GM19452 (cell line): ENCODE results near the gene TRIM37.
A peak's percentile ranks its signal among the peaks of the same experiment; 100 is the strongest.
"Not testable (repeated sequence)": the region's sequence is repeated elsewhere in the genome, so short reads cannot be mapped to it uniquely, and the experiment has no call there.

ENCODE experiments used
- ATAC-seq: cut with Tn5 transposase; IDR thresholded peaks from one replicate; pipeline ENCODE4 v1.9.1; 2021; ENCODE audit not compliant: unreplicated experiment

The TRIM37 gene

GRCh38 chr17:59106463-59107305 is at the start of gene TRIM37:
Gene TRIM37, minus strand, starts transcription at chr17:59106880. Its CDS starts 419 bp downstream, at chr17:59106461.
- peak; percentile 95 for ATAC-seq

DNA sequence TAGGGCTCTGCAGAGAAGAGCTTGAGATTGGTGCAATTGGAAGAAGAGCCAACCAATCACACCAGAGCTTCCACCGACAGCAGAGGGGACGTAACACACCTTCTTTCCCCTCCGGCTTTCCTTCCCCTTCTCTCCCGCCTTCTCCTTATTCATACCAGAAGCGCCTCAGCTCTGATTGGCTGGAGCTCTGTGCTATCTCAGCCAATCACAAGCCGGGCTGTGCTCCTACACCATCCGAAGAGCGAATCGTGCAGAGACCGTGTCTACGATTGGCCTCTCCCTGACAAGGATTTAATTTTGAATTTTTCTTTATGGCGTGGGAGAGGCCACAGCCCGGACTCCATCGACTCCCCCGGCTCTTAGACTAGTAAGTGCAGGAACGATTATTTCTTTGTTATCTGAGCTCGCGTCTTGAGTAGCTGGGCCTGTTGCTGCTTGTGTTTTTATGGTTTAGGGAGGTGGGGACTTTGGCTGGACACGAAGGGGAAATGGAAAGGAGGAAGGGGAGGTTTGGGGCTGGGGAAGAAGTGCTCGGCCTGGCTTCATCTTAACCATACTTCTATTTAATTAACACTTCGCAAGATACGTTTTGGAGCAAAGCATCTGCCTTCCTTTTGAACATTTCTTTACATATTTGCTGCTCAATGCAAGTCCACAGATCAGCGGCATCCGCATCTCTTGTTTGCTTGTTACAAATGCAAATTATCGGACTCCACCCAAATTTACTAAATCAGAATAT is 48.9 kb upstream of the TRIM37 start, which contains the start of gene PRR11:
Gene PRR11, plus strand, starts transcription at position 308 of the 739 bp plus-strand sequence. CDS start 14,007 bp downstream, outside the sequence.
- ATAC-seq, result peak; percentile 90

- ATAC-seq, result peak; percentile 84
Observed at GRCh38 chr17:59154721-59155438, 48.2 kb upstream of the TRIM37 start, which contains the start of gene SKA2. Gene SKA2, minus strand, starts transcription at chr17:59155186. Its CDS starts 23 bp downstream, at chr17:59155163.

DNA sequence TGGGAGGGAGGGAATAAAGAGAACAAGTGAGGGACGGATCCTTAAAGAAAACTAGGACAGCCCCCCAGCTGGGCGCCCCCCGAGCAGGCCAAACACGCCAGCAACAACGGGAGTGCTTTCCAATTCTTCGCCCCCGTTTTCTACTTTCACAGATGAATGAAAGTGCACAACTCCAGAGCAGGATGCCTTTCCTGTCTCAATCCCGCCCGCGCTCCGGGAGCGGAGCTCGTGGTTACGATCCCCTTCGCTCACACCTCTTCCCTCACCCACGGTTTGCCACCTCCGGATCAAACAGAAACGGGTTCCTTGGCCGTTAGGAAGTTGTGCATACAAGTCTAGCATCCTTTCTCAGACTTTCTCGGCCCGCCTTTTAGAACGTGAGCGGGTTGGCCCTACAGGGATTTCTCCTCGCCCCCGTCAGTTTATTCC is 47.6 kb upstream of the TRIM37 start:
- ATAC-seq, result no peak

DNA sequence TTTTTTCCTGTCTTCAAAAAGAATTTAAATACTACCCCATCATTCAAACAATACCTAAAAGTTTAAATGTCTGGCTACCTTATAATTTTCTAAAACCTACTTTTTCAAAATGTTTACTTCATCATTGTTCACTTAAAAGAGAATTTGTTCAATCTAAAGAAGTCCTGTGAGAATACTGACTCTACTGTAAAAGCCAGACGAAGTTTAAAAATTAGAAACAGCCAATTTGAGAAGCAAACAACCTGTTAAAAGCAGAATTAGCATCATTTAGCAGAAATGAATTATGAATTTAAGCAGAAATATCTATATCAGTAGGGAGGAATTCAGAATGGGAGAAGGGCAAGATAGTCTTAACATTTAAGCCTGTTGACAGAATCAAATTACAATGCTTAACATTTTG is 46.2 kb upstream of the TRIM37 start:
- no peak for ATAC-seq

- no peak for ATAC-seq
Observed at GRCh38 chr17:59151591-59151990, 44.9 kb upstream of the TRIM37 start.

DNA sequence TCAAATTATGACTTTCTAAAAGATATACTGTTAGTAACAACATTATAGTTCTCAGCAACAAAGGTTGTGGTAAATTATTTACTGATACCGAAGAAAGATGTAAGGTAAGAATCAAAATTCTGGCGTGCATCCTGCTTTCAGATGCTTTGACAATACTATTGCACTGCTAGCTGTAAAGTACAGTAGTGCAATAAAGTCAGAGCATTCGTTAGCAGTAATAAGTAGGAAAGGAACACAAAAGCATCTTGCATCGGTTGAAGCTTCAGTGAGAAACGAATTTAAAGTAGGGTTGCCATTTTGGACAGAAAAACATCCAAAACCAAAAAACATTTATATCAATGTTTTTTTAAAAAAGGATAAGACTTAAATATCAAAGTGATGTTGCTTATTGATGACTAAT is 44.3 kb upstream of the TRIM37 start:
- ATAC-seq, result no peak

GRCh38 chr17:59149841-59150511 is 43.3 kb upstream of the TRIM37 start:
- no peak for ATAC-seq

- ATAC-seq, result no peak
Observed at GRCh38 chr17:59149051-59149450, 42.4 kb upstream of the TRIM37 start.

DNA sequence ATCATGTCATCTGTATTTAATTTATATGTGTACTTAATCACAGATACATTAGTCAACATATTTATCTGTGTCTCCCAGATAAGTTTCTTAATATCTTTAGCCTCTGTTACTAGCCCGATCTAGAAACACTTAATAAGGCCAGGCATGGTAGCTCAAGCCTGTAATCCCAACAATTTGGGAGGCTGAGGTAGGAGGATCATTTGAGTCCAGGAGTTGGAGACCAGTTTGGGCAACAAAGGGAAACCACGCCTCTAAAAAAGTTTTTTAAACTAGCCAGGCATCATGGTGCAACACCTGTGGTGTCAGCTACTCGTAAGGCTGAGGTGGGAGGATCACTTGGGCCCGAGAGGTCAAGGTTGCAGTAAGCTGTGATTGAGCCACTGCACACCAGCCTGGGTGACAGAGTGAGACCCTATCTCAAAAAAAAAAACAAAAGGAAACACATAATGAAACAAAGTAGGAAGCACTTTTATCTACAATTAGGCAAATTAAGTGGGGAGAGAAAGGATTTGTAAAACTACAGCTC is 39.0 kb upstream of the TRIM37 start:
- ATAC-seq, result no peak

DNA sequence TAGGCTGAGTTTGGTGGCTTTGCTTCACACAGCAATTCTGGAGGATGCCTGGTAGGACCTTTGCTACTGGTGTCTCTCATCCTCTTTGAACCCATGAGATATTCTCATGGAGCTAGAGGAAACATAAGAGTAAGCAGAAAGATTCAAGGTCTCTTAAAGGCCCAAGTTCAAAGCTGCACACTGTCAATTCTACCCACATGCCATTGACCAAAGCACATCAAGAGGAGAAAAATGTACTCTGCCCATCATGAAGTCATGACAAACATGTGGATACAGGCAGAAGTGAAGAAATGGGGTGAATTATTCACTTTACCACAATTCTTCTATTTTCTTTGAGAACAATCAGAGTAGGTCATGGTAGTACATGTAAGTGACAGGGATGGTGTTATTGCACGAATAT is 35.2 kb upstream of the TRIM37 start:
- ATAC-seq, result no peak

- no peak for ATAC-seq
Observed at GRCh38 chr17:59139939-59140338, 33.3 kb upstream of the TRIM37 start.

- not testable (repeated sequence) for ATAC-seq
Observed at GRCh38 chr17:59138339-59138738, 31.7 kb upstream of the TRIM37 start.

DNA sequence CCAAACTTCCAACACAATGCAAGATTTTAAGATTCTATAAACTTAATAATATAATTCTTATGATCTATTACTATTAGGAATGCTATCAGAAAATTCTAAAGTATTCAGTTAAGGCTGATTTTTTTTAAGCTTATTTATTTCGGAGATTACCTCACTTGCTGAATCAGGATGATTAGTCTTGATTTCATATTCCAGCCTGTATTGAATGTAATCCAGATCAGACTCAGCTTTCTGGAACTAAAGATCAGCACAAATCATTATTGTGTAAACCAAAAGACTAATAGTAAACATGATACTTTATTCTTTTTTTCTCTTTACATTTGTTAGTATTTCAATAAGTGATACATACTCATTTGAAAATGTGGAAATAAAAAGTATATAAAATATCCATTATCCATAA is 24.5 kb upstream of the TRIM37 start:
- no peak for ATAC-seq

- no peak for ATAC-seq
Observed at GRCh38 chr17:59129814-59130213, 23.1 kb upstream of the TRIM37 start.

DNA sequence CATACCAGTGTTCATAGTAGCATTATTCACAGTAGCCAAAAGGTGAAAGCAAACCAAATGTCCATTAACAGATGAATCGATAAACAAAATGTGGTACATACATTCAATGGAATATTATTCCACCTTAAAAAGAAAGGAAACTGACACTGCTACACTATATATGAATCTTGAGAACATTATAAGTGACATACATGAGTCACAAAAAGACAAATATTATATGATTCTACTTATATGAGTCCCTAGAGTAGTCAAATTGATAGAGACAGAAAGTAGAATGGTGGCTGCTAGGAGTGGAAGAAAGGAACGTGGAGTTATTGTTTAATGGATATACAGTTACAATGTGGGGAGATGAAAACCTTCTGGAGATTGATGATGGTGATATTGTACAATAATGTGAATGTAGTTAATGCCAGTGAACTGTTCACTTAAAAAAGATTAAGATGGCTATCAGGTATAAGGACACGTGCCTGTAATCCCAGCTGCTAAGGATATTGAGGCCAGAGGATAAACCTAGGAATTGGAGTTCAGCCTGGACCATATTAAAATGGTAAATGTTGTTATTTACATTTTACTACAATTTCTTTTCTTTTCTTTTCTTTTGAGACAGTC is 20.2 kb upstream of the TRIM37 start:
- no peak for ATAC-seq

GRCh38 chr17:59124665-59125064 is 18.0 kb upstream of the TRIM37 start:
- ATAC-seq, result no peak

GRCh38 chr17:59121901-59122480 is 15.3 kb upstream of the TRIM37 start:
- ATAC-seq, result no peak

- ATAC-seq, result no peak
Observed at GRCh38 chr17:59115474-59115873, 8.8 kb upstream of the TRIM37 start.

DNA sequence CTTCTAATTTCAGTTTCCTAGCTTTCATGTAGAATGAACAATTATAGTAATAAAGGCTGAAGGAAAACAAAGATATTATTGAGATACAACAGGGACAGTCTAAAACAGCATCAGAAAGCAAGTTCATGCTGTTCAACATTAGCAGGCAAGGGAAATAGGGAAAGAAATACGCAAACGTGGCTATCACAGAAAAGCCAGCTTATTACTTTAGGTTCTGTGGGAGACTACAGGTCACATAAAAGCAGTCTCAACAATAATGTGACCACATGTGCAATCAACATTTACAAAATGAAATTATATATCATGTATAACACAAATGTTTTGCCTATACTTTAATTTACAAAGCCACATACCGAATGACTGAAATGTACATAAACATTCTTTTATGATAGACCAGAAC is 4.9 kb upstream of the TRIM37 start:
- no peak for ATAC-seq
